Right lobe of liver (tissue), 6 donors: ENCODE results near the gene CACNA2D3. TPM values are rescaled to one million over a fixed set of nuclear protein-coding genes. Genes with fewer than 3 reads are reported as not detected.

ENCODE experiments used
- ATAC-seq, 4 donors: fragments of 200-7000 bp; cut with Tn5 transposase; one replicate each; pipeline ENCODE4 v1.9.1; 2020; ENCODE audit warnings: mild to moderate bottlenecking in 4 of 4, moderate library complexity in 4 of 4
- DNase-seq, 3 donors: peaks; one replicate each; pipeline ENCODE4 v3.0.0-alpha.2; 2020
- H3K27ac ChIP-seq, 3 donors: fragments of 200-600 bp; one replicate each; pipeline ENCODE4 v1.8.0; 2022
- H3K27me3 ChIP-seq, 2 donors: fragments of 200-600 bp; one replicate each; pipeline ENCODE4 v1.8.0; 2022
- H3K36me3 ChIP-seq, 4 donors: fragments of 200-600 bp; sonication (generic) in 1 of 4; one replicate each; pipeline versions ENCODE4 v1.5.1 to v1.8.0; 2017 to 2022; ENCODE audit warnings: control low read depth in 1 of 4
- H3K4me1 ChIP-seq, 4 donors: fragments of 200-600 bp; sonication (generic) in 1 of 4; one replicate each; pipeline versions ENCODE4 v1.5.1 to v1.8.0; 2017 to 2022; ENCODE audit warnings: control low read depth in 1 of 4
- H3K4me3 ChIP-seq, 3 donors: fragments of 200-600 bp; one replicate each; pipeline ENCODE4 v1.8.0; 2022
- H3K9me3 ChIP-seq, 4 donors: fragments of 200-600 bp; sonication (generic) in 1 of 4; one replicate each; pipeline versions ENCODE4 v1.5.1 to v1.8.0; 2017 to 2022; ENCODE audit warnings: control low read depth in 1 of 4
- CTCF ChIP-seq, 4 donors: fragments of 200-600 bp in 3 of 4; fragments of 450-650 bp in 1 of 4; IDR thresholded peaks; one replicate each; pipeline versions ENCODE4 v1.5.1 to v1.8.0; 2016 to 2022; ENCODE audit warnings: antibody characterized with exemption in 4 of 4, mild to moderate bottlenecking in 2 of 4
- POLR2A ChIP-seq: fragments of 450-650 bp; IDR thresholded peaks from one replicate; pipeline ENCODE4 v1.6.1; 2017; ENCODE audit warnings: antibody characterized with exemption, mild to moderate bottlenecking
- WGBS: methylation state at CpG from one replicate; pipeline ENCODE4 v1.1.6; 2018; ENCODE audit warnings: low coverage, low lambda C conversion rate; ENCODE audit not compliant: insufficient coverage; ENCODE audit errors: missing lambda C conversion rate; 5-methylcytosine and 5-hydroxymethylcytosine counted together
- intact Hi-C, 2 donors: fragments of 100-400 bp; cut with DNase I; formaldehyde crosslinking; loops; one replicate each; pipeline versions ENCODE4 v1.11.2 to v1.14.1; 2022
- total RNA-seq, 6 experiments: library from RNA; depleted of rRNA in 2 of 6; stranded (reverse); fragments of >200 nt in 2 of 6; fragmentation: NEBNext Ultra II Directional in 3 of 6; extraction: Animal tissue kit (Norgen Biotek cat#: 25700) in 3 of 6; gene quantifications; one replicate each; pipeline versions ENCODE4 v1.1.0 to v1.2.4, GENCODE V29; 2016 to 2023
- donor health status: DM: no; HTN: yes; CAD: no.
- donor health status: DM: no; HTN: no; CAD: no.
- donor health status: DM: no; HTN: no; CAD: no.
- donor health status: DM: no; HTN: yes; CAD: no.
- donor health status: DM: no; HTN: yes; CAD: no.

CACNA2D3 gene
- total RNA-seq, 6 experiments from 2014 or later = 0.28 to 0.87 TPM; not detected in 4

GRCh38 chr3:54731732-54732445 is 609.5 kb downstream of the CACNA2D3 start:
- TF ChIP-seq POLR2A (no peak), CTCF (IDR thresholded peaks at IDR 0.05) (no peak)
- no peaks in the 10 kb centered on the region for H3K4me1 ChIP-seq
- DNase-seq (no peak), ATAC-seq (no peak)
- H3K9me3 ChIP-seq = no peaks in the 10 kb centered on the region
- 53% methylated on average over 10 of the region's 10 CpGs for WGBS
- intact Hi-C loops = no loop called here
- no peaks in the 10 kb centered on the region for H3K27me3 ChIP-seq
- H3K27ac ChIP-seq = no peak overlapping the region
- H3K36me3 ChIP-seq = no peaks in the 10 kb centered on the region
- no peak overlapping the region for H3K4me3 ChIP-seq

GRCh38 chr3:54733106-54734006 is 611.0 kb downstream of the CACNA2D3 start:
- ATAC-seq = no peak
- 53% methylated on average over 11 of the region's 11 CpGs for WGBS
- Histone ChIP-seq H3K27me3 (no peaks in the 10 kb centered on the region), H3K36me3 (no peaks in the 10 kb centered on the region), H3K27ac (no peak overlapping the region), H3K4me3 (no peak overlapping the region), H3K9me3 (no peaks in the 10 kb centered on the region), H3K4me1 (no peaks in the 10 kb centered on the region)
- TF ChIP-seq CTCF (IDR thresholded peaks at IDR 0.05) = no peak
- no peak for TF ChIP-seq POLR2A
- DNase-seq = no peak
- intact Hi-C loops = no loop called here

- intact Hi-C loops = no loop called here
- H3K27ac ChIP-seq = no peak overlapping the region
- H3K9me3 ChIP-seq = no peaks in the 10 kb centered on the region
- no peaks in the 10 kb centered on the region for H3K36me3 ChIP-seq
- H3K4me1 ChIP-seq = no peaks in the 10 kb centered on the region
- WGBS = 15% methylated on average over 1 of the region's 1 CpG
- ATAC-seq (no peak), DNase-seq (no peak)
- H3K4me3 ChIP-seq = no peak overlapping the region
- TF ChIP-seq CTCF (IDR thresholded peaks at IDR 0.05) = no peak
- no peak for TF ChIP-seq POLR2A
- no peaks in the 10 kb centered on the region for H3K27me3 ChIP-seq
Measured at GRCh38 chr3:54736459-54736858, 614.1 kb downstream of the CACNA2D3 start.

GRCh38 chr3:54743755-54744154 is 621.4 kb downstream of the CACNA2D3 start:
- no peaks in the 10 kb centered on the region for H3K4me1 ChIP-seq
- no peak overlapping the region for H3K27ac ChIP-seq
- no peak for TF ChIP-seq CTCF (IDR thresholded peaks at IDR 0.05)
- no peak for TF ChIP-seq POLR2A
- DNase-seq = no peak
- H3K9me3 ChIP-seq = no peaks in the 10 kb centered on the region
- ATAC-seq = no peak
- no peaks in the 10 kb centered on the region for H3K27me3 ChIP-seq
- 53% methylated on average over 1 of the region's 1 CpG for WGBS
- H3K4me3 ChIP-seq = no peak overlapping the region
- no peaks in the 10 kb centered on the region for H3K36me3 ChIP-seq
- intact Hi-C loops = no loop called here
